Measurements from ENCODE around the gene COA3. TPM values are rescaled to one million over a fixed set of nuclear protein-coding genes. Genes with fewer than 3 reads are reported as not detected.

Gene COA3
- total RNA-seq, 2 experiments from 2014 or later, result 4.0 to 4.5 TPM

DNA sequence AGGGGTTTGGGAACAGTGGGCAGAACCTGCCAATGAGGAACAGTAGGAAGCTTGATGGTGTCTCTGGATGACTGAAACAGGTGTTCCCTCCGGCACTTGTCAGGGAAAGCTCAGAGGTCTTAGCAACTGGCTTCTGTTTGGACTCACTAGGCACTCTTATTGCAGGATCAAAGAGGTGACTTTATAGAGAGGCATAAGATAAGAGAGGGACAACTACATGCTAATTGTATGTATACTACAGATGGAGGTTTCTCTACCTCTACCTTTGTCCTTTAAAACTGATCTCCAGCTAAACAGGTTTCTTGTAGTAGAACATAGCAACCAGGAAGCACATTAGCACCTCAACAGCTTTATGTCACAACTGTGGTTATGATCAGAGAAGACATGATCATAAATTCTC is 7.7 kb upstream of the COA3 start:
- POLR2A ChIA-PET, result no interaction called here
- intact Hi-C loops (cut with DNase I, micrococcal nuclease), result no loop called here

DNA sequence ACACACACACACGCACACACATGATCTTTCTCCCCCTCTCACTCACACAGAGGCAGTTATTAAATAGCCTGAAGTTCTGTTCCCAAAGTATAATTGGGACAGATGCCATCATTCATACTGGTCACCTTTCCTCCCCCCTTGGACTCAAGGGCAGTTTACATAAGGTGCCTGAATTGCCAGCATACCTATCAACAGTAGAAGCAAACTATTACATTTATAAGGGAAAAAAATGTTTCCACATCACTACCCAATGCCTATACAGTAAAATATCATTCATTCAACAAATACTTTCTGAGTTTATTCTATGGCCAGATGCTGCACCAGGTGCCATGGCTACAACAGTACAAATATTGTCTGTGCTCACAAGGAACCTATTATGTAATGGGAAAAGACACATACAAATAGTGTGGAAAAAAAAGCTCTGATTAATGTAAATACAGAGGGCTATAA is 6.4 kb upstream of the COA3 start:
- Mint-ChIP-seq H3K9me3 (no peaks in the 10 kb centered on the region), H3K27me3 (no peaks in the 10 kb centered on the region), H3K27ac (no peak overlapping the region), H3K4me1 (ENCODE audit: low read depth) (no peaks in the 10 kb centered on the region), H3K4me3 (no peak overlapping the region), H3K36me3 (ENCODE audit: low read depth) (peaks cover 10% of the 10 kb centered on the region)
- intact Hi-C loops (cut with DNase I, micrococcal nuclease), result no loop called here
- ATAC-seq (ENCODE audit: poor library complexity) (no peak), DNase-seq (no peak)
- POLR2A ChIA-PET, result no interaction called here
- Histone ChIP-seq H3K27me3 (ENCODE audit: control insufficient read depth in 1 of 2, insufficient read depth in 2 of 2, low read length in 2 of 2) (no peaks in the 10 kb centered on the region), H3K9me3 (ENCODE audit: control insufficient read depth in 1 of 2, insufficient read depth in 1 of 2, low read length in 2 of 2) (no peaks in the 10 kb centered on the region), H3K4me1 (ENCODE audit: insufficient read depth, low read length) (no peaks in the 10 kb centered on the region), H3K36me3 (ENCODE audit: insufficient read depth, low read length) (peaks cover 8% of the 10 kb centered on the region), H3K4me3 (ENCODE audit: low read length) (no peak overlapping the region), H3K27ac (ENCODE audit: low read depth in 1 of 2, low read length in 2 of 2) (no peak overlapping the region)
- CTCF ChIA-PET, result no interaction called here
- TF ChIP-seq, protein P1, sequence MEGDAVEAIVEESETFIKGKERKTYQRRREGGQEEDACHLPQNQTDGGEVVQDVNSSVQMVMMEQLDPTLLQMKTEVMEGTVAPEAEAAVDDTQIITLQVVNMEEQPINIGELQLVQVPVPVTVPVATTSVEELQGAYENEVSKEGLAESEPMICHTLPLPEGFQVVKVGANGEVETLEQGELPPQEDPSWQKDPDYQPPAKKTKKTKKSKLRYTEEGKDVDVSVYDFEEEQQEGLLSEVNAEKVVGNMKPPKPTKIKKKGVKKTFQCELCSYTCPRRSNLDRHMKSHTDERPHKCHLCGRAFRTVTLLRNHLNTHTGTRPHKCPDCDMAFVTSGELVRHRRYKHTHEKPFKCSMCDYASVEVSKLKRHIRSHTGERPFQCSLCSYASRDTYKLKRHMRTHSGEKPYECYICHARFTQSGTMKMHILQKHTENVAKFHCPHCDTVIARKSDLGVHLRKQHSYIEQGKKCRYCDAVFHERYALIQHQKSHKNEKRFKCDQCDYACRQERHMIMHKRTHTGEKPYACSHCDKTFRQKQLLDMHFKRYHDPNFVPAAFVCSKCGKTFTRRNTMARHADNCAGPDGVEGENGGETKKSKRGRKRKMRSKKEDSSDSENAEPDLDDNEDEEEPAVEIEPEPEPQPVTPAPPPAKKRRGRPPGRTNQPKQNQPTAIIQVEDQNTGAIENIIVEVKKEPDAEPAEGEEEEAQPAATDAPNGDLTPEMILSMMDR (IDR thresholded peaks at IDR 0.05), result no peak

More for the DNA sequence above, 7.7 kb upstream of the COA3 start:
- ATAC-seq (ENCODE audit: poor library complexity) (no peak), DNase-seq (no peak)
- H3K27me3 ChIP-seq (ENCODE audit: control insufficient read depth in 1 of 2, insufficient read depth in 2 of 2, low read length in 2 of 2), result no peaks in the 10 kb centered on the region
- no peak overlapping the region for H3K4me3 ChIP-seq (ENCODE audit: low read length)
- peaks cover 21% of the 10 kb centered on the region for H3K36me3 ChIP-seq (ENCODE audit: insufficient read depth, low read length)
- Mint-ChIP-seq H3K27me3 (no peaks in the 10 kb centered on the region), H3K4me3 (no peak overlapping the region), H3K4me1 (ENCODE audit: low read depth) (no peaks in the 10 kb centered on the region), H3K9me3 (no peaks in the 10 kb centered on the region), H3K27ac (no peak overlapping the region), H3K36me3 (ENCODE audit: low read depth) (peaks cover 23% of the 10 kb centered on the region)
- no peaks in the 10 kb centered on the region for H3K4me1 ChIP-seq (ENCODE audit: insufficient read depth, low read length)
- H3K27ac ChIP-seq (ENCODE audit: low read depth in 1 of 2, low read length in 2 of 2), result no peak overlapping the region
- CTCF ChIA-PET, result no interaction called here
- no peaks in the 10 kb centered on the region for H3K9me3 ChIP-seq (ENCODE audit: control insufficient read depth in 1 of 2, insufficient read depth in 1 of 2, low read length in 2 of 2)
- TF ChIP-seq, protein P1 (IDR thresholded peaks at IDR 0.05), result no peak

DNA sequence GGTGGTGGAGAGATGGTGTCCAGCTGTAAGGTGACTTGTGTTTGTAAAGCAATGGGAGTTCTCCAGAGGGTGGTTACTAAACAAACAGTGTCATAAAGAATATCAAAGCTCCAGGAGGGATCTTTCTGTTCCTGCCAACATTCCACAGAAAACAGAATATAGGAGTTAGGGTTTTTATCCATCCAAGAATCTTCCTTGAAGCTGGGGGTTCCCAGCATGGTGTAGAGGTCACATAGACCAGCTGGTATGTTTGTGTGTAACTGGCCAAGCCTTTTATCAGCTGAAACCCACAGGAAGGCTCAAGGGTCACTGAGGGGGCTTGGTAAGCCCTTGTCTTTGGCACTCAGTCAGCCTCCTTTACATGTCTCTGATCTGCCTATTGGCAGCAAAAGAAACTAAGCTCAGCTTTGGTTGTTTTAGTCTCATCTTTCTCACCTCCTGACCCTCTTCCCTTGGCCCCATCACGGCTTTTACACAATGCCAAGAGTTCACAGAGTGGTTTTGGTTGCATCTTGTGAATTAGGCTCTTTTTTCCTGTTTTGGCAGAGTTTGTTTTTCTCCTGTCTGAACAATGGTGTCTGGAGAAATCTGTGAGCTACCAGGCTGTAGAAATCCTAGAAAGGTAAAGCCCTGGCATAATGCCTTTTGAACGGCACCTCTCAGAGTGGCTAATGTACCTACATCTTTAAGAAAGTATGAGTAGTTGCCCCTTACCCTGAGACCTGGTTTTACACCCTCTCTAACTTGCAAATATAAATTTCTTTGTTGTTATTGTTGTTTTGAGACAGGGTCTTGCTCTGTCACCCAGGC is 4.8 kb upstream of the COA3 start:
- Mint-ChIP-seq H3K4me1 (ENCODE audit: low read depth) (peaks cover 7% of the 10 kb centered on the region), H3K27ac (no peak overlapping the region), H3K36me3 (ENCODE audit: low read depth) (peaks cover 4% of the 10 kb centered on the region), H3K27me3 (no peaks in the 10 kb centered on the region), H3K9me3 (no peaks in the 10 kb centered on the region), H3K4me3 (no peak overlapping the region)
- Histone ChIP-seq H3K9me3 (ENCODE audit: control insufficient read depth in 1 of 2, insufficient read depth in 1 of 2, low read length in 2 of 2) (no peaks in the 10 kb centered on the region), H3K27ac (ENCODE audit: low read depth in 1 of 2, low read length in 2 of 2) (no peak overlapping the region), H3K4me3 (ENCODE audit: low read length) (no peak overlapping the region), H3K27me3 (ENCODE audit: control insufficient read depth in 1 of 2, insufficient read depth in 2 of 2, low read length in 2 of 2) (no peaks in the 10 kb centered on the region), H3K4me1 (ENCODE audit: insufficient read depth, low read length) (peaks cover 7% of the 10 kb centered on the region), H3K36me3 (ENCODE audit: insufficient read depth, low read length) (no peaks in the 10 kb centered on the region)
- TF ChIP-seq, protein P1 (IDR thresholded peaks at IDR 0.05), result no peak
- ATAC-seq (ENCODE audit: poor library complexity) (no peak), DNase-seq (no peak)
- ChIA-PET CTCF (interaction anchor here (1.0 to 1.2 kb wide), 2 partner anchors 17 to 21 kb away, joined by 3 to 4 read pairs; partner anchors contain the start of gene BECN1), POLR2A (no interaction called here)
- intact Hi-C loops (cut with DNase I, micrococcal nuclease), result no loop called here

All from CD4-positive, alpha-beta T cell (primary cell).